Activated CD4-positive, alpha-beta T cell treated with anti-CD3 and anti-CD28 coated beads, Interleukin-2, amount 50 U/mL, for 1 hour (primary cell): Measurements from ENCODE around the gene PAEP.
"Not testable (repeated sequence)": the region's sequence is repeated elsewhere in the genome, so short reads cannot be mapped to it uniquely, and the experiment has no call there.

Experiments
- DNase-seq: peaks from one replicate; pipeline ENCODE4 v3.0.0-alpha.2; 2020

PAEP gene

DNA sequence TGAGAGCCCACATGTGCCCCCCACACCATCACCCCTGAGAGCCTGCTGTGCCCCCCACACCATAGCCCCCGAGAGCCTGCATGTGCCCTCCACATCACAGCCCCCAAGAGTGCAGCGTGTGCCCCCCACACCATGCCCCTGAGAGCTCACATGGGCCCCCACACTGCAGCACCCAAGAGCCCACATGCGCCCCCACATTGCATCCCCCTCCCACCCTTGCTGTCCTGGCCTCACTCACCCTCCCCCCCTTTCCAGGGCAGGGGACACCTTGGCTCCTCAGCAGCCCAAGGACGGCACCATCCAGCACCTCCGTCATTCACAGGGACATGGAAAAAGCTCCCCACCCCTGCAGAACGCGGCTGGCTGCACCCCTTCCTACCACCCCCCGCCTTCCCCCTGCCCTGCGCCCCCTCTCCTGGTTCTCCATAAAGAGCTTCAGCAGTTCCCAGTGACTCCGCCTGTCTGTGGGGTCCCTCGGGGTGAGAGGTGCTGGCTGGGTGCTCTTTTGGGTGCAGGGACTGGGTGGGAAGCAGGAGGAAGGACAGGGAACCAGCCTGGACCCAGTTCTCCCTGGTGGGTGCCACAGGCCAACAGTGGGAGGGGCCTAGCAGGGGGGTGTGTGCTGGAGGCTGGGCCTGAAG lies 35.3 kb upstream of the PAEP start:
- no peak for DNase-seq

DNA sequence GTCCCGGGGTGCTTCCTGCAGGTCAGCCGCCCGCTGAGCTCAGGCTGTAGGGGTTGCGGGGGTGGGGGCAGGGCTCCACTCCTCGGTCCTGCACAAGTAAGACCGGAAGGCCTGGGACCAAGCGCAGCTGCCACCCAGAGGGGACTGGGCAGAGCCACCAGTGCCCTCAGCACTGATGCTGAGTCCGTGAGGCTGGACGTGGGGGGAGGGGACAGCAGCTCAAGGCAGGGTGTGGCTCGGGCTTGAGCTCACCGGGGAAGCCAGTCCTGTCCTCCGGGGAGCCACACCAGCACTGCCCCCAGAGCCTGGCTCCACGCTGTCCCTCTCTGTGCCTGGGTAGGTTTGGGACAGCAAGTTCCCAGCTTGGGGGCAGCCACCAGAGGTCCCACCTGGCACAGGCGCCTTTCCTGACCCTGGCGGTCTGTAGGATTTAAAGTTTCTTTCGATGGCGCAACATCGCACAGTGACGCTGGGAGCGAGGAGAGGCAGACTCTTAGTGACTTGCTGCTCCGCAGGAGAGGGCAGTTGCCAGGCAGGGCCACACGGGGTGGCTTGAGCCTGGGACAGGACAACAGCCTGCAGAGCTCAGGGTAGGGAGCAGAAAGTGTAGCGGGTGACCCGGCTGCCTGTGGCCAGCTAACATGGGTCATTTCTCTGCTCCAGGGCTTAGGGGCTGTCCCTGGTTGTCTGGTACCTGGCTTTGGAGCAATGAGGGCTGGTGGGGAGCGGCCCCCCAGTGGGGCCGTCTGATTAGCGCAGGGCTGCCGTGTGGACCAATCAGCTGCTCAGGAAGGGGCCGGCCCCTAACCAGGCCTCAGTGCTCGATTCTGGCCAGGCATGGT lies 34.6 kb upstream of the PAEP start:
- DNase-seq: no peak

DNA sequence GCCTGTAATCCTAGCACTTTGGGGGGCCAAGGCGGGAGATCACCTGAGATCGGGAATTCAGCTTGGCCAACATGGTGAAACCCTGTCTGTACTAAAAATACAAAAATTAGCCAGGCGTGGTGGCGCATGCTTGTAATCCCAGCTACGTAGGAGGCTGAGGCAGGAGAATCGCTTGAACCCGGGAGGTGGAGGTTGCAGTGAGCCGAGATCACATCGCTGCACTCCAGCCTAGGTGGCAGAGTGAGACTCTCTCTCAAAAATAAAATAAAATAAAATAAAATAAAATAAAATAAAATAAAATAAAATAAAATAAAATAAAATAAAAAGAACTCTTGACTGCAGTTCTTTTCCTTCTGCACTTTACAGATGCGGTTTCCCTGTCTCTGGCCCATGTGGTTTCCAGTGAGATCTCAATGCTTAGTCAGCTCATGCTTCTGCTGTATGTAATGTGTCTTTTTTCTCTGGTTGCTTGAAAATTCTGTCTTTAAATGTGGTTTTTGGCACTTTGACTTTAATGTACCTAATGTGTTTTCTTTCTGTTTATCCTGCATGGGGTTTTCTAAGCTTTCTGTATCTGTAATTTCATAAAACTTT lies 32.6 kb upstream of the PAEP start:
- not testable (repeated sequence) for DNase-seq

DNA sequence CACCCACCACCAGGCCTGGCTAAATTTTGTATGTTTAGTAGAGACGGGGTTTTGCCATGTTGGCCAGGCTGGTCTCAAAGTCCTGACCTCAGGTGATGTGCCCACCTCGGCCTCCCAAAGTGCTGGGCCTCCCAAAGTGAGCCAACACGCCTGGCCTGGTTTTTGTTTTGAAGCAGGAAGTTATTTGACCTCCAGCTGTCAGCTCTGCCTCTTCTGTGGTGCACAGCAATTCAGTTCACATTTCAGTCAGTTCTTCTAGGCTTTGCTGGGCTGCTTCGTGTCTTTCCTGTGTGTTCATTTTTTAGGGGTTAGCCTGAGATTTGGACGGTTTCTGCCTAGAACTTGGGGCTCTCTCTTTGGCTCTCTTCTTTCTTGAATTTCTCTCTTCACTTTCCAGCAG lies 31.4 kb upstream of the PAEP start:
- DNase-seq: no peak

DNA sequence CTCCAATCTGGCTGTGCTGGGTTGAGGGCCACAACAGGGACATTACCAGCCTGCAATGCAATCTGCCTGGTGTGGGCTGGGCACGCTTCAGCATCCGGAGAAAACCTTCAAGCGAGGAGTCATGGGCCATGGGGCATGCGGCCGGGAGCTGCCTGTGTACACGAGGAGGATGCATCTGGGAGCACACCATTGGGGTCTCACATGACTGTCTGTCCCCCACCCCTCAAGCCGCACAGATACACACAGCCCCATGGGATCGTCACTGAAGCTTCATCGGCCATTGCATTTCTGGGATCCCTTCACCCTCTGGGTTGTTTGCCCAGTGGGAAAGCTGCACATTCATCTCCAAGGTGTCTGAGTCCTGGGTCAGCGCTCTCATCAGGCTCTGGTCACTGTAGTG lies 30.5 kb upstream of the PAEP start:
- DNase-seq: no peak

DNA sequence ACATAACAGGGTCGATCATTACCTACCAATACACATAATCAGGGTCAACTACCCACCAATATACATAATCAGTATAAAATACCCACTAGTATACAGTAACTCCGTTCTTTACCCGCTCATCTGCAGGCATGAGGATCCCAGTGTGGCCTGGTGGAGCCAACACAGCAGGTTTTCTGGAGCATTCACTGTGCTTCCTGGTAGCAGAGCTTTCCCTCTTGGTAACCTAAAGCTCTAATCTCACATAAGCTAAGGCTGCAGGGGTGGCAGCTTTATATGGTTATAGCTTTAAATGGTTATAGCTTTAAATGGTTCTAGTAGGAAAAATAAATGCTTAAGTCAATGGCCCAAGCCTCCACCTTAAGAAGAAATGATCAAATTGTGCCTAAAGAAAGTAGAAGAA lies 28.4 kb upstream of the PAEP start:
- no peak for DNase-seq

DNA sequence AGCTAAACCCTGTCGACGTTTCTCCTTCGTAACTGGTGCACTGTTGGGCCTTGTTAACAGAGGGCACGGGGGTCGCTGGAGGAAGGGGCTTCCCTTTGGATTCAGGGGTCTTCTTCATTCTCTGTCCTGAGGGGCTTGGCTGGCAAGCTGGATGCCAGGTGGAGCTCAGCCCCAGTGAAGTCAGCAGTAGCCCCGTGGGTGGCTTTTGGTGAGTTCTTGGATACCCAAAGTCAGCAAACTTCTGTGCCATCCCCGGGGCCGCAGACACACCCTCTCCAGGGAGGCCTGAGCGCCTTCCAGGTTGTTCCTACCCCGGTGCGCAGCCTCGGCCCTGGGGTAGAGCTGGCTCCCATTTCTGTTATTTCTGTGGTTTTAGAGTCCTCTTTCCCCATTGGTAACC lies 27.9 kb upstream of the PAEP start:
- no peak for DNase-seq

DNA sequence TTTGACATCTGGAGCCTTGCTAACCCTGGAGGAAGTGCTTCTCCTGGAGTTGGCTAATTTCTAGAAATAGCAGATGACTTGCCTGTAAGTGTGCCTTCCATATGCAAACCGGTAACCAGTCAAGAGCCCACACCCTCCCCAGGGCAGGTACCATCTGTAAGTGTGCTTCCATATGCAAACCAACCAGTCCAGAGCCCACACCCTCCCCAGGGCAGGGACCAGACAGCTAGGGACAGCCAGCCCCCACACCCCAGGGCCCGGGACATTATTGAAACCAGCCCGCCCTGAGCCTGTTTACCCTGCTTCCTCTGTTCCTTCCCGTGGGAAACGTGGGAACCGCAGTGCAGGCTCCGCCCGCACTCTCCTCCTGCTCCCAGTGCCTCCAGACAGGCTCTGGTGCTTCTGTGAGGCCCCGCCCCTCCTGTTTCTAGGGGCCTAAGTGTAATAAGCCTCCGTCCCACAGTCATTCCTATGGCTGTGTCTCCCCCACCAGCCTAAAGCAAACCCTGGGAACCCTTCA lies 27.3 kb upstream of the PAEP start:
- not testable (repeated sequence) for DNase-seq

DNA sequence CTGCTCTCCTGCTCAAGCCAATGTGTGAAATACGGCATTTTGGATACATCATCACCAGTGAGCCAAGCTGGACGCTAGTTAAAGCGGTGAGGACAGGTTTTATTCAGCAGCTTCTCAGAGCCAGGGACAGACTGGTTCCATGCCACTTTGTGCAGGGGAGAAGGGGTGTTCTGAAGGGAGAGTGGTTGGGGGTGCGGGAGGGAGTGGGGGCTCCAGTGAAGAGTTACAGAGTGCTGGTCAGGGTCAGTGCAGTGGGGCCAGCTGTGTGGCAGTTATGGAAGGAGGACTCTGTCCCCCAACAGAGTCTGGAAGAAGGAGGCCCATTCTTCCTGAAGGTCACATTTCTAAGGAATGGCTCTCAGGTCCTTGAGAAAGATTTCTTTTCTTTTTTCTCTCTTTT lies 26.7 kb upstream of the PAEP start:
- not testable (repeated sequence) for DNase-seq

DNA sequence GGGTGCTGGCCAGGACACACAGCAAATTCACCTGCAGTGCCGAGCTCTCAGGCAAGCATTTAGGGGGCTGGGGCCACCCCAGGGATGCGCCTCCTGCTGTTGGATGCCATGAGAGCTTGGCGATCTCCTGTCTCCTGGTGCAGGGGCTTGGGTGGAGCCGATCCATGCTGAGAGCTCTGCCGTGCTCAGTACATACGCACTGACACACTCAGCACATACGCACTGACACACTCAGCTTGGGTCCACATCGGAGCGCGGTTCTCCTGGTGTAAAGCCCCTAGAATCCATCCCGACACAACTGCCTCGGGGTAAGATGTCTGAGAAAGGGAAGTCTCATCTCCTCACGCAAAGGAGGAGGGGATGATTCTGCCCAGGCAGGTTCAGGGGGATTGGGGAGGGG lies 25.9 kb upstream of the PAEP start:
- not testable (repeated sequence) for DNase-seq

DNA sequence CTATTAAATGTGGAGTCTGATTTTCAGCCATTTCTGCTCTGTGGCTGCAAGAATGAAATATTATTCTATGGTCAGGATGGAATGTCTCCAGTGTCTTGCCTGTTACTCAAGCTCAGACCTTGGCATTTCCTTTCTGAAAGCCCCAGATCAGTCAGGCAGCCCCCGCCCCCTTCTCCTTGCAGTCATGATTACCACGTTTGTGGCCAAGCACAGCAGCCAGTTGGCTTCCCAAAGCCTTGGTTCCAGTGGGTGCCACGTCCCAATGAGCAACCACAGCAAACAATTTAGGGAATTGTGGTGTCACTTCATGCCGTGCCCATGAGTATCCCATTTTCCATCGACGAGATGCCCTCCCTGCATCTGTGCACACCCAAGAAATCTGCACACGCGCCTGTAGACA lies 25.3 kb upstream of the PAEP start:
- no peak for DNase-seq

DNA sequence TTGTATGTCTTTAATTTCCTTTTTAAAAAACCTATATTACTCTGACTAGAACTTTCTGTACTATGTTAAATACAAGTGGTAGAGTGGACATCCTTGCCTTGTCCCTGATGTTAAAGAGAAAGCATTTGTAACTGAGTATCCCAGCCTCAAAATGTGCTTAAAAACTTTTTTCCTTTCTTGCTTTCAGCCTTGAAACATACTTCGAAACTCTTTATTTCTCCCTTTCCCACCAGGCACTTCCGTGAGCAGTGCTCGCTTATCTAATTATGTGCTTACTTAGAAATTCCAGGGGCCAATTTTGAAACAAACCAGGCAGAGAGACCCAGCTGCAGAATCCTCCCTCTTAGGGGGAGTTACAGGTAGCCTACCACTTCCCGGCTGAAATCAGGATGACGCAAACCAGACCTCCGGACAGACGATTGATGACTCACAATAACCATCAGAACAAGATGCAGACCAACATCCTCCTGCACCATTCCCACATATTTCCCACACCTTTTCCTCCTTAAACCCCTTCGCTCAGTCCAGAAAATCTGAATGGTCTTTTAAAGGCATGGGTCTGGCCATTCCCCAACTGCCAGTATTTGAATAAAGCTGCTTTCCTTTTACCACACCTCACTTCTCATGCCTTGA lies 18.2 kb upstream of the PAEP start:
- DNase-seq: not testable (repeated sequence)

DNA sequence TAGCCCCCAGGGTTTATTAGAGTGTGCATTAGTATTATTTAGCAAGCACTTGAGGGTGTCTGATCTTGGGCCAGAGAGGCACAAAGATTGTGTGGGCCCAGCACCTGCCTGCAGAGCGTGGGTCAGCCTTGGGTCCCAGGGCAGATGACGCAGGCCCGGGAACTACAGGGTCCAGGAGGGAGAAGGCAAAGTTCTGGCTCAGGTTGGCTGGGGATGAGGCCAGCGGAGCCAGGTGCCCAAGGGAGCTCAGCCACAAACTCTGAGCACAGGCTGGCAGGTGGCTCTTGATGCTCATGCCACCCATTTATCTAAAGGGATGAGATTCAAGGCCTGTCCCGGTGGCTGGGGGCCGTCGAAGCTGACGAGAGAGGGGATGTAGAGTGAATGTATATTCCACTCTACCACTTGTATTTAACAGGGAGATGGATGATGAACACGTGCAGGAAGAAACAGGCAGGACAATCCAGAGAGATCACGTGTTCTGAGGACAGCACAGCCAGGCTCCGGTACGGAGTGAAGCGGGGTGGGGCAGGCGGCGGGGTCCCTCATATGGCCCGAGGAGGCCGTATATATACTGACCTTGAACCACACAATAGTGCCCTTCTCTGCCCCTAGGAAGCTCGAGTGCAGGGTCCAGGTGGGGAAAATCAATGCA lies 16.4 kb upstream of the PAEP start:
- DNase-seq: no peak

DNA sequence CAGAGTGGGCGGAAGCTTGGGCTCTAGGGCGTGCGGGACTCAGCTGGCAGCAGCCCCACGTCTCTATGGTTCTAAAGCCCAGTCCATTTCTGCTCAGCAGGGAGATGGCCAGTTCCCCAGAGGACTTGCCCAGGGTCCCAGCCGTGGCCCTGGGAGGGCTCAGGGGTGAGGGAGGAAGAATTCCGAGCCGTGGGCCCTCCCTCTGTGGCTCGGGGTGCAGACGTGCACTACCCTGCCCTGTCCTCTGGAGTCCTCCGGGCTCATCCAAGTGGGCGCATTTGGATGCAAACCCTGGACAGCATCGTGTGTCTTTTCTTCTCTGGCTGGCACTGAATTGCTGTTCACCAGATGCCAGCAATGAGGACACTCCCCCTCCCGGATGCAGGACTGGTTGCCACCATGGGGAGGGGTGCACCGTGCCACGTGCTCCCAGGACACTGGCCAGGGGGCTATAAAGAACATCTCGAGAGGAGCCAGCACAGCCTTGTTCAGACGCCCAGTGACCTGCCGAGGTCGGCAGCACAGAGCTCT lies 15.8 kb upstream of the PAEP start, which contains the start of gene OBP2A:
Gene OBP2A, plus strand, starts transcription at position 481 of the 531 bp plus-strand sequence. CDS start 55 bp downstream, outside the sequence.
- not testable (repeated sequence) for DNase-seq

DNA sequence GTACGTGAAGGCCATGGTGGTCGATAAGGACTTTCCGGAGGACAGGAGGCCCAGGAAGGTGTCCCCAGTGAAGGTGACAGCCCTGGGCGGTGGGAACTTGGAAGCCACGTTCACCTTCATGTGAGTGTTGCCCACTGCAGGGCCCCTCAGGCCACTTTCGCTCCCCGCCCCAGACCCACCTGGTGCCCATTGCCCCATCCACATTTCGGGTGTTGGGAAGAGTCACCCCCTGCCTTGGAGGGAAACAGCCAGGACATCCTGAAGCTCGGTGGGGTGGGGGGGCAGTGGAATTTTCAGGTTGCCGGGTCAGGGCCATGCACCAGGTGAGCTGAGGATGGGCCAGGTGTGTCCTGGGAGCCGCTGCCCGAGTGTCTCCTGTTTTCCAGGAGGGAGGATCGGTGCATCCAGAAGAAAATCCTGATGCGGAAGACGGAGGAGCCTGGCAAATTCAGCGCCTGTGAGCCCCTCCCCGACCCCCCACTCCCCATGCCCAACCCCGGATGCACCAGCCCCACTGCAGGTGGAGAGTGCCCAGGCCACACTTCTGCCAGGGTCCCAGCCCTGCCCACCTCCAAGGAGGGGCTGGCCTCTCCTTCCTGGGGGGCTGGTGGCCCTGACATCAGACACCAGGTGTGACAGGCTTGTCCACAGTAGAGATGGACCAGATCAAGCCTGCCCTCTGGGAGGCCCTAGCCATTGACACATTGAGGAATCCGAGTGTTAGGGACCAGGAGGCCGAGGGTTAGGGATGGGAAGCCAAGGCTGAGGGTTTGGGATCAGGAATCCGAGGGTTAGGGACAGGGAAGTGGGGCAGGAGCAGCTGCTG lies 14.6 kb upstream of the PAEP start:
- not testable (repeated sequence) for DNase-seq

DNA sequence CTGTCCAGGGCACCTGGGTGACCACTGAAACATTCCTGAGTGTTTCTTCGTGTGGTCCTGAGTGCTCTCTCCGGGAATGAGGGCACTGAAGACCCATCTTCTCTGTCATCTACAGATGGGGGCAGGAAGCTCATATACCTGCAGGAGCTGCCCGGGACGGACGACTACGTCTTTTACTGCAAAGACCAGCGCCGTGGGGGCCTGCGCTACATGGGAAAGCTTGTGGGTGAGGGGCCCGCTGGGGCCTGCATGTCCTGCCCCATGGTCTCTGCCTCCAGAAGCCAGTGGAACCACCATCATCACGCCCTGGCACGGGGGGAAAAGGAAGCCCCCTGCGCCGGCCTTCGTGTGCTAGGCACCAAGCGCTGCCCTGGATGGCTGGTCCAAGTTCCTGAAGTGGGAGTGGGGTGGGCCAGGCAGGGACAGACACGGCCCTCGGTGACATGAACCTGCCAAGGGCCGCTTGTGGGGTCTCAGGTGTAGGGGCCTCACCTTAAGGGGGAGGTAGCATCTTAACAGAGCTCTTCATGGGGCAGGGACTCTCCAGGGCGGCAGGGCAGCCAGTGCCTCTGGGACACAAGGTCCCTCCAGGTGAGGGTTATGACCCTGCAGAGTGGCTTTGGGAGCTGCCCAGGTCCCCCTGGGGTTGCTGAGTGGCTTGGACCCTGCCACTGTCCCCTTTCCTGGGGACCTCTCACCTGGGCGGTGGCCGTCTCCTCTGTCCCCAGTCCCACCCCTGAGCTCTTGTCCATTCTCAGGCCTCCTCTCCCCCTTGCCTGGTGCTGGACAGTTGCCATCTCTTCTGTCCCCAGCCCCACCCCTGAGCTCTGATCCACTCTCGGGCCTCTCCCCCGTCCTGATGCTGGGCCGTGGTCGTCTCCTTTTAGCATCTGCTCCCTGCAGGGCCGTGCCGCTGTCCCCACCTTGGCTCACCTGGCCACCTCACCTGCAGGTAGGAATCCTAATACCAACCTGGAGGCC lies 13.5 kb upstream of the PAEP start:
- no peak for DNase-seq

DNA sequence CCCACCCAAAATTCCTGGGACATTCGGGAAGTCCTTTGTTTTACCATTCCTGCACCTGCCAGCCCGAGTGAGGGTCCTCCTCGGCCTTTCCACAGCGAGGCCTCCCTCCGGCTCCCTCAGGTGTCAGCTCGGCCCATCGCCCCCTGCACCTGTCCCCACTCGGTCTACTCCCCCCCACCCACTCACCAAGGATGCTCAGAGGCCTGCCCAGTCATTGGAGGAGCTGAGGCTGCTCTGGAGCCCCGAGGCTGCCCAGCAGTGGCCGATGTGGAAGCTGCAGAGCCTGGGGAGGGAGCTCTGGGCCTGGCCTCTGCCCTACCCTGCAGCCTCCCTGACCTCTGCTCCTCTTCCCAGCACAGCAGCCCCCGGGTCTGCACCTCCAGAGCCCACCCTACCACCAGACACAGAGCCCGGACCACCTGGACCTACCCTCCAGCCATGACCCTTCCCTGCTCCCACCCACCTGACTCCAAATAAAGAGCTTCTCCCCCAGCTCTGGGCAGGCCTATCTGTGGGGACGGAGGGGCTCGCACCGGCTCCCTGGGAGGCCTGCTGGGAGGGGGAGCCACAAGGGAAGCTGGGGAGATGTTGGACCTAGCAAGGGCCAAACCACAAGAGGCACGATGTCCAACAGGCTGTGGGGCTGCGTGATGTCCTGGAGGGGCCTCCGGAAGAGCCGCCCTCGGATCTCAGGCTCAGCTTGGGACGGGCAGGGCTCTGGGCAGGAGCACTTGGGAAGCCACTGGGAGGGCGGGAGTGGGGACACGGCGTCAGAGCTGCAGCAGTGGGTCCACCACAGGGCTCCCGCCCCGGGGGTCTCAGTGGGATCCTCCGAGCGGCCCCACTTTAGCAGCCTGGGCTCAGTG lies 11.8 kb upstream of the PAEP start:
- not testable (repeated sequence) for DNase-seq

DNA sequence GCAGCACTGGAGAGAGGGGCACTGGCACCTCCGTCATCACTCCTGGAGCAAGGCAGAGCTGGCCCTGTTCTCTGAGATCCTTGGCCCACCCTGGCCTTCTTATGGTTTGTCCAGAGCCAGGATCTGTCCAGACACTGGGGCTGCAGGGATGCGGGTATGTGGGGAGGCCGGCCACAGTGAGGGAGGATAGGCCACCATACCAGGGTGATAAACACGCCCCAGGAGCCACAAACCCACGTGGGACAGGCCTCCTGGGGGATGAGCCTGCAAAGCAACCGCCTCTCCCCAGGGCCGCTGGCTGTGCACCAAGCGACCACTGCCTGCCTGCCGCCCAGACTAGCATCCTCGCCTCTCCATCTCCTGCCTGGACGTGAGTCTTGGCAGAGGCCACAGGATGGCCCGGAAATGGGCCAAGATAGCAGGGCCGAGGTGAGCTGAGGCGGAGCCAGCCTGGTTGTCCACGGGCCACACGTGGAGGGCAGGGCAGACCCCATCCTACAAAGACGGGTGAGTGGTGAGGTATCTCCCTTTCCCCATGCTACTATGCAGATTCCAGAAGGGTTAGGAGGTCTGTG lies 11.1 kb upstream of the PAEP start:
- no peak for DNase-seq

DNA sequence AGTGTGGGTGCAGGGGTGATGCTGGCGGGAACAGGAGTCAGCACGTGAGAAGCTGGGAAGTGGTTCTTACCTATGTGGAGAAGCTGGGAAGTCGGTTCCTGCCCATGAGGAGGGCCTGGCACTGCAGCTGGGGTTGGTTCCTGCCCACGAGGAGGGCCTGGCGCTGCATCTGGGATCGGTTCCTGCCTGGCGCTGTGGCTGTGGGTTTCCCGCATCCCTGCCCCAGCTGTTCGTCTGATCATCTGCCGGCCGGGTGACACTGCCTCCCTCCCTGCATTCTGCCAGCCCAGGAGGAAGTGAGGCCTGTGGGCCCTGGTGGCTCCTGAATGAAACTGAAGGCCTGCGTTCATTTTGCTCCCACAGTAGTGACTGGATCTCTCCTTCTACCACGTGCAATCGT lies 10.5 kb upstream of the PAEP start:
- no peak for DNase-seq
